Measurements from ENCODE around the gene SULT1C4.

GRCh38 chr2:108401800-108402199 is 24.0 kb downstream of the SULT1C4 start:
- TF ChIP-seq CTCF (IDR thresholded peaks at IDR 0.05): no peak
- no peak for TF ChIP-seq POLR2A (IDR thresholded peaks at IDR 0.05)

Data from esophagus squamous epithelium (tissue), 4 donors.